ENCODE measurements around the gene DAB2. TPM values are rescaled to one million over a fixed set of nuclear protein-coding genes. Genes with fewer than 3 reads are reported as not detected.
A peak's percentile ranks its signal among the peaks of the same experiment; 100 is the strongest.

Gene DAB2
- total RNA-seq, 1 donor from 2014 or later: not detected

DNA sequence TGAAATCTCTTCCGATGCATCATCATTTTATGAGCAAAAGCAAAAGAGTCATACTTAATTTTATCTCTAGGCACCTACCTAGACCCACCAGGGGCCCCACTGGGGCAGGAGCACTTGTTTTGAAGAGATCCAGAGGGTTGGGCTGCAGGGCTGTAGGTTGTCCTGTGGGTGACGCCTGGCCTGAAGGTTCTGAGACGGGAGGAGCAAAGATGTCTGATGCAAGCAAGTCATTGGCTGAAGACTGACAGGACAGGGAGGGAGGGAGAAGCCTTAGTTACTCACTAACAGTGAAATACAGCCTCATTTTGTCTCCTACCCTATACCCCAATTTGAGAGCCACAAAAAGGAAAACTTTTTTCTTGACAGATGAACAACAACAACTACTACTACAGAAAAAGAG lies 43.4 kb downstream of the DAB2 start:
- Mint-ChIP-seq H3K27me3 (ENCODE audit: insufficient read depth) (peaks cover 7% of the 10 kb centered on the region), H3K36me3 (ENCODE audit: low read depth) (no peaks in the 10 kb centered on the region), H3K4me1 (ENCODE audit: low read depth) (no peaks in the 10 kb centered on the region), H3K9me3 (no peaks in the 10 kb centered on the region), H3K27ac (no peak overlapping the region), H3K4me3 (no peak overlapping the region)
- intact Hi-C loops (cut with micrococcal nuclease): no loop called here
- DNase-seq (ENCODE audit: low spot score): no peak

DNA sequence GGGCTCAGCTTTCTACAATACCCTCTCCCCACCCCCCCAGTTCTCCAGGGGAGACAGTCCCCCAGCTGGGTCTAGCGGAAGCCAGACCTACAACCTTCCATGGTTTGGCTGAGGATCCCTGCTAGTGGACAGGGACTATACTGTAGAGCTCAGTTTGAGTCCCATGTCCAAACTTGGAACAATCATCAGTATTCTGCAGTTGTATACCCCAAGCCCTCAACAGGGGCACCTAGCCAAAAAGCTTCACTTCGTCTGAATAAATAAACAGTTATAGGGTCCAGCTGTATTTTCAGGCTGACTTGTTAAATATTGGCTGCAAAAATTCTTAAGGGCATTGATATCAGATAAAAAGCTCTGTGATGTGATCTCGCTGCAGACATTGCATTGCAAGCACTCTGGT lies 45.1 kb downstream of the DAB2 start:
- H3K4me3 Mint-ChIP-seq: no peak overlapping the region
- H3K36me3 Mint-ChIP-seq (ENCODE audit: low read depth): no peaks in the 10 kb centered on the region
- H3K27ac Mint-ChIP-seq: no peak overlapping the region
- no peak for DNase-seq (ENCODE audit: low spot score)
- intact Hi-C loops (cut with micrococcal nuclease): loop anchor here (10.0 kb wide), 1 partner anchor 235 kb away; no protein-coding TSS in a partner anchor
- H3K9me3 Mint-ChIP-seq: no peaks in the 10 kb centered on the region
- peaks cover 2% of the 10 kb centered on the region for H3K27me3 Mint-ChIP-seq (ENCODE audit: insufficient read depth)
- no peaks in the 10 kb centered on the region for H3K4me1 Mint-ChIP-seq (ENCODE audit: low read depth)

DNA sequence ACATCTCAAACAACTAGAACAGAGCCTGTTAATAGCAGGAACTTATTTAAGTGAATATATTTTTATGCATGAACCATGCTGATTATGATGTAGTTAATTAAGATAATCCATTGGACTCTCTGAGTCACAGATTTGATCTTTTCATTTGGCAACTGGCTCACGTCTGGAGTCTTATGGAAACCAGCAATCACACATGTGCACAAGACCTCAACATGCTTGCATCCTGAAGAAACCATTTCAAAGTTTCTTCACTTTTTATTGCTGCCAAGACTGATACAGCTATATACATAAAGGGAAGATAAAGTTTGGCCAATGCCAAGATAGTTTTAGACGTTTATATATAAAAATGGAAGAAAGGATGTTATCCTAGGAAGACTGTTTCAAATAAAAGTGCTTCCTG lies 47.2 kb downstream of the DAB2 start:
- no peaks in the 10 kb centered on the region for H3K36me3 Mint-ChIP-seq (ENCODE audit: low read depth)
- intact Hi-C loops (cut with micrococcal nuclease): loop anchor here (10.0 kb wide), 1 partner anchor 233 kb away; no protein-coding TSS in a partner anchor
- DNase-seq (ENCODE audit: low spot score): no peak

DNA sequence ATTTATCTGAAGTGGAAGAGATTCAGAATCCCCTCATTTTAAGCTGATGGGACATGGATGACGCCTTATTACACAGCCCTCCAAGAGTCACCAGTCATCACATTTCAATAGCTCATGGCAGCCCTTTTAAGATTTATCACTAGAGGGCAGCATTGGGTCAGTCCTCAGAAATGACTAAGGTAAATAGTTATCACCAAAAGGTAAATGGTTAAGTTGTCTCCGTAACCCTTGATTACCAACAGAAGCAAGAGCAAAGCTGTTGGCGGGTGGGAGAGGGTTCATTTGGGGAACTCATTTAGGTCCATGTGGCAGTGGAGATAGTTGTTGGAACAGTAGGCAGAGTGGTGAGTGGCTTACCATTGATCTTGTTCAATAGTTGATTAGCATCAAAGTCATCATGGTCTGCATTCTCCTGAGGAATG lies 48.5 kb downstream of the DAB2 start:
- no peaks in the 10 kb centered on the region for H3K9me3 Mint-ChIP-seq
- no peak overlapping the region for H3K27ac Mint-ChIP-seq
- intact Hi-C loops (cut with micrococcal nuclease): loop anchor here (1.0 to 10.0 kb wide), 4 partner anchors 158 to 232 kb away; no protein-coding TSS in a partner anchor

More for the DNA sequence above, 47.2 kb downstream of the DAB2 start:
- Mint-ChIP-seq H3K9me3 (no peaks in the 10 kb centered on the region), H3K4me1 (ENCODE audit: low read depth) (no peaks in the 10 kb centered on the region), H3K27ac (no peak overlapping the region), H3K4me3 (no peak overlapping the region), H3K27me3 (ENCODE audit: insufficient read depth) (peaks cover 5% of the 10 kb centered on the region)

DNA sequence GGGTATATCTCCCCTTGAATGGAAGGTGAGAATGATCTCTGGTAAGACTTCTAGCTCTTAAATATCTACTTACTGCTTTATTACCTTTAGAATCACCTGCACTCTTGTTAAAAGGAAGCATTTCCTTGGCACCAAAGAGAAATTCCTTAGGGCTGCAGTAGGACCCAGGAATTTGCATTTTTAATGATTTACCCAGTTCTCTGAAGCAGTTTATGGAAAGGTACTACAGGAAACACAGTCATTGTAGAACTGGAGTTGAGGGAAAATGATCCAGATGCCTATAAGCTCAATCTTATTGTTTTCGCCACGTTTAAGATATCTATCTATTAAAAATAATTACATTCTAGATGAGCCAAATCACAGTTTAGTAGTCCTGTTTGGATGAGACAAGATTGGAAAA lies 51.0 kb downstream of the DAB2 start:
- no peak for DNase-seq (ENCODE audit: low spot score)
- Mint-ChIP-seq H3K27ac (no peak overlapping the region), H3K27me3 (ENCODE audit: insufficient read depth) (peaks cover 13% of the 10 kb centered on the region), H3K4me3 (no peak overlapping the region), H3K9me3 (no peaks in the 10 kb centered on the region), H3K36me3 (ENCODE audit: low read depth) (no peaks in the 10 kb centered on the region), H3K4me1 (ENCODE audit: low read depth) (no peaks in the 10 kb centered on the region)
- intact Hi-C loops (cut with micrococcal nuclease): loop anchor here (10.0 kb wide), 1 partner anchor 229 kb away; no protein-coding TSS in a partner anchor

More for the DNA sequence above, 48.5 kb downstream of the DAB2 start:
- Mint-ChIP-seq H3K4me1 (ENCODE audit: low read depth) (no peaks in the 10 kb centered on the region), H3K36me3 (ENCODE audit: low read depth) (no peaks in the 10 kb centered on the region), H3K4me3 (no peak overlapping the region), H3K27me3 (ENCODE audit: insufficient read depth) (peaks cover 9% of the 10 kb centered on the region)
- DNase-seq (ENCODE audit: low spot score): peak; percentile 17

DNA sequence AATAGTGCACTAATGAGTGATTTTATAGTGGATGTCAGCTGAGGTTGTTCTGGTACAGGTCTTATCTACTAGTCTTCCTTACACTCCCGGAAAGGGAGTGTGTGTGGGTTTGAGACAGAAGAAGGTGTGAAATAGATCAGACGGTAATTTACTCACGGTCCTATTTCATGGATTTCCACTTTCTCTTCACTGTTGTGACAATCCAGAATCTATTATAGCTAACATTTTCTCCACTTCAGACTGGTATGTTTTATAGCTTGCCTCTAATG lies 53.5 kb downstream of the DAB2 start:
- Mint-ChIP-seq H3K9me3 (no peaks in the 10 kb centered on the region), H3K4me1 (ENCODE audit: low read depth) (no peaks in the 10 kb centered on the region), H3K4me3 (no peak overlapping the region), H3K27me3 (ENCODE audit: insufficient read depth) (peaks cover 13% of the 10 kb centered on the region), H3K36me3 (ENCODE audit: low read depth) (no peaks in the 10 kb centered on the region), H3K27ac (no peak overlapping the region)
- DNase-seq (ENCODE audit: low spot score): no peak
- intact Hi-C loops (cut with micrococcal nuclease): loop anchor here (10.0 kb wide), 1 partner anchor 226 kb away; no protein-coding TSS in a partner anchor

DNA sequence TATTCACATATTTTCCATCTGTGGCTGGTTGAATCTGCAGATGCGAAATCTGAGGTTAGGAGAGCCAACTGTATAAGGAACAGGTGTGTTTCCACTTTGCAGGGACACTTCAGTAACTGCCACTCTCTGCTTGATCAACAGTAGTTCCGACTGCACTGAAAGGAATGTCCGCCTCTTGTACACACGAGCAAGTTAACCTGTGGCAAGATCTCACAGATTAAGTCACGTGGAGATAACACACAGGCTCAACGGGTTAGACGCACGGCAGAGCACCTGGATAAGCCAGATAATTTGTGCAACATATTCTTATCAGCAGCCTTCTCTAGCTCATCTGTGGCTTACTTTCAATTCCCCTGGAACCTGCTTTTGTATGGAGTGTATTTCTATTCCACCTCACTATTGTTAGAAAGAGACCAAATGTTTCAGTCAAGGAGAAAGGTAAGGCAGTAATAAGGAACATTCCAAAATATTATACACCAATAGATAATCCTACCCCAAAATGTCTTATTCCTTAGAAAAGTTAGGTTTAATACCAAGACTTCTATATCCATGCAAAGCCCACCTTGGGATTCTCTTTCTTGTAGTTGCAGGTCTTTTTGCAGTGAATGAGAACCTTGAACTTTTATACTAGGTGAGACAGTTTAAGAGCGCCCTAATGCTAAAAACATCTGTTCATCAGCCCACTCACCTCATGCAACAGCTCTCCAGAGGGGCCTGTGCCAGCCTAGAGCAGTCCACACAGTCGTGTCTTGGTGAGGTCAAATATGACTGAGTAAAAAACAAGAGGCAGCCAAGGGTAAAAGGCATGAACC lies 54.0 kb downstream of the DAB2 start:
- intact Hi-C loops (cut with micrococcal nuclease): loop anchor here (10.0 kb wide), 1 partner anchor 226 kb away; no protein-coding TSS in a partner anchor
- no peak overlapping the region for H3K27ac Mint-ChIP-seq
- DNase-seq (ENCODE audit: low spot score): no peak
- H3K4me3 Mint-ChIP-seq: no peak overlapping the region
- H3K36me3 Mint-ChIP-seq (ENCODE audit: low read depth): no peaks in the 10 kb centered on the region
- H3K9me3 Mint-ChIP-seq: no peaks in the 10 kb centered on the region
- no peaks in the 10 kb centered on the region for H3K4me1 Mint-ChIP-seq (ENCODE audit: low read depth)
- H3K27me3 Mint-ChIP-seq (ENCODE audit: insufficient read depth): peaks cover 13% of the 10 kb centered on the region

DNA sequence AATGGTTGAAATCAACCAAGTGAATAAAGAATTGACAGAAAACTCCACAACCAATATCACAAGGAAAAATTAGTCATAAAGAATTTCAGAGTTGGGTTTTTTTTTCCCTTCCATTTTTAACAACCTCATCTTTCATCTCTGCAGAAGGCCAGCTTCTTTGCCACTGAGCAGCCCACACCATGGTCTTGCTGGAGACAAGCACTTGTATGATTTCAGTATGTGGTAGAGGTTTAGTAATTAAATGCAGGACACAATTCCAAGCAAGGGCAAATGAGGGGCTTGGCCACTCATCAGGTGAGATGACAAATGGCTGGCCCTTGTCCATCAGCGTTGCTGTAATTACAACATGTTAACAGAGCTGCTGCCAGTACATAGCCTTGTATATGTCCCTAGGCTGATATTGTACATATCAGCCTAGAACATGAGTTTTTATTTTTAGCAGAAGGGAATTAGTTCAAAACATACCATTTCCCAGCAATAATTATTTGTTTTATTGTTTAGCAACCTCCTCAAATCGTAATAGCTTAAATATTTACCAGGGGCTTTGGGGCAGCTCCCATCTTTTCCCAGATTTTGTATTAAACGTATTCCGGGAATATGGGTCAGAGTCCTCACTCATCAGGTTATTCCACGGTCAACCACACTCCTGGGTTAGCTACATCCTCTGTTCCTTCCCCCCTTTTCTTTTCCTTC lies 55.5 kb downstream of the DAB2 start:
- no peak for DNase-seq (ENCODE audit: low spot score)
- intact Hi-C loops (cut with micrococcal nuclease): no loop called here
- H3K4me1 Mint-ChIP-seq (ENCODE audit: low read depth): no peaks in the 10 kb centered on the region
- H3K36me3 Mint-ChIP-seq (ENCODE audit: low read depth): no peaks in the 10 kb centered on the region
- no peaks in the 10 kb centered on the region for H3K9me3 Mint-ChIP-seq
- peaks cover 13% of the 10 kb centered on the region for H3K27me3 Mint-ChIP-seq (ENCODE audit: insufficient read depth)
- H3K4me3 Mint-ChIP-seq: no peak overlapping the region
- no peak overlapping the region for H3K27ac Mint-ChIP-seq

DNA sequence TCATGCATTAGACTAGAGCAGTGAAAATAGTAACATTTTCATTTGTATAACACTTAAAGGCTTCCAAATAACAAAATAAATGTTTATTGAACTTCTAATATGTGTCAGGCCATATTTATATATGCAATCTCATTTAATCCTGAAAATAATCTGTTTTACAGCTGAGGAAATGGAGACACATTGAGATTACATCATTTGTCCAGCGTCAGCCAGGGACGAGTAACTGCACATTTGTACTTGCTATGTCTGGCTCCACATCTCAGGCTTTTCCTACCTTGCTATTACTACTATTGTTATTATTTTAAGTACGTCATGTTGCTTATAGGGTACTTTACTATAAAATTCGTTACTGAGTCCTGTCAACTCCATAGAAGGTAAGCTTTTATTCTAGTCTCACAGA lies 56.7 kb downstream of the DAB2 start:
- intact Hi-C loops (cut with micrococcal nuclease): no loop called here

DNA sequence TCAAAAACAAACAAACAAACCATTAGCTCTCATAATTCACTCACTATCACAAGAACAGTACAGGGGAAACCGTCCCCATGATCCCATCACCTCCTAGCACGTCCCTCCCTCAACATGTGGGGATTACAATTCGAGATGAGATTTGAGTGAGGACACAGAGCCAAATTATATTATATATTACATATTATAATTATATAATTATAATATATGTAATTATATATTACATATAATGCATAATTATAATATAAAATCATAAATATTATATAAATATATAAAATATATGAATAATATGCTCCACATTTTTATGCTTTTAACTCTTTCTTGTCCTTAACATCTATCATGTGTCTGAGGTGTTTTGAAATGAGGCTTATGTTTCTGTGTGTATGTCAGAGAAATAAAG lies 57.1 kb downstream of the DAB2 start:
- no peak for DNase-seq (ENCODE audit: low spot score)
- intact Hi-C loops (cut with micrococcal nuclease): no loop called here
- H3K9me3 Mint-ChIP-seq: no peaks in the 10 kb centered on the region
- H3K4me3 Mint-ChIP-seq: no peak overlapping the region
- no peak overlapping the region for H3K27ac Mint-ChIP-seq
- no peaks in the 10 kb centered on the region for H3K4me1 Mint-ChIP-seq (ENCODE audit: low read depth)
- no peaks in the 10 kb centered on the region for H3K36me3 Mint-ChIP-seq (ENCODE audit: low read depth)
- H3K27me3 Mint-ChIP-seq (ENCODE audit: insufficient read depth): peaks cover 10% of the 10 kb centered on the region

More for the DNA sequence above, 56.7 kb downstream of the DAB2 start:
- no peak for DNase-seq (ENCODE audit: low spot score)
- Mint-ChIP-seq H3K27me3 (ENCODE audit: insufficient read depth) (peaks cover 13% of the 10 kb centered on the region), H3K36me3 (ENCODE audit: low read depth) (no peaks in the 10 kb centered on the region), H3K9me3 (no peaks in the 10 kb centered on the region), H3K4me1 (ENCODE audit: low read depth) (no peaks in the 10 kb centered on the region), H3K27ac (no peak overlapping the region), H3K4me3 (no peak overlapping the region)

DNA sequence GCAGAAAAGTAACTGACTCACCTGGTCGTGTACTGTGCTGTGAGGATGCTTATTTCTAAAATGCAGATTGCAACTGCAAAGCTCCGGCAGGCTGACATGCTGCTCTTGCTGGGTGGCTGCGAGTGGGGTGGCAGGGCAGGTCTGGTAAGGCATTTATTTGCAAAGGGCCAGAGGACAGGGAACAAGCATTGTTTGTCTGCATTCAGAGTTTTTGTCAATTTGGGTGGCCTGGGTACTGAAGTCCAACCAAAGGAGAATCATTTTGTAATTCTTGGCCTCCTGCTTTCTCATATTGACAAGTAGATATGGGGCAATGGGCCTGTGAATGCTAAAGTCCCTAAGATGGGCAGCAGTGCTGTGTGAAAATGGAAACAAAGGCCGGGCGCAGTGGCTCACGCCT lies 60.4 kb downstream of the DAB2 start, which contains the start of gene C9:
C9 (minus strand) TSS at position 129 of the 400 bp plus-strand sequence; CDS start at position 98, 31 bp downstream.
- Mint-ChIP-seq H3K4me1 (ENCODE audit: low read depth) (no peaks in the 10 kb centered on the region), H3K9me3 (peaks cover 1% of the 10 kb centered on the region), H3K27ac (no peak within 1 kb of the TSS), H3K27me3 (ENCODE audit: insufficient read depth) (peaks cover 2% of the 10 kb centered on the region), H3K4me3 (no peak within 1 kb of the TSS), H3K36me3 (ENCODE audit: low read depth) (no peaks in the 10 kb centered on the region)
- no peak for DNase-seq (ENCODE audit: low spot score)
- intact Hi-C loops (cut with micrococcal nuclease): no loop called here

DNA sequence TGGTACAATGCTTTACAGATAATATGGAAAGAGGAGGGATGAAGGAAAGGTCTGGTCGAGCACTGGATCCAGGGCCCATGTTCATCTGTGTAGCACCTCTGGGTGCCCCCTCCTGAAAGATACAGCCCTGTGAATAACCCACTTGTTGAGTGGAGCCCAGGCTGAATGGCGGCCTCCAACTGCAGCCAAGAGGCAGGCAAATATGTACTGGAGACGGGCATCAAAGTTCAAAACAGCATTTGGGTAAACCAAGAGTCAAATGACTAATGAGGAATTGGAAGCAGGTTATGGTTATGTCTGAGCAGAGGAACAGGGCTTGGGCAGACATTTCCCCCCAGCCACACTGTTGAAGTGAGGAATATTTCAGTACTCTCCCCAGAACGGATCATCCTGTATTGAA lies 61.6 kb downstream of the DAB2 start:
- H3K4me1 Mint-ChIP-seq (ENCODE audit: low read depth): no peaks in the 10 kb centered on the region

DNA sequence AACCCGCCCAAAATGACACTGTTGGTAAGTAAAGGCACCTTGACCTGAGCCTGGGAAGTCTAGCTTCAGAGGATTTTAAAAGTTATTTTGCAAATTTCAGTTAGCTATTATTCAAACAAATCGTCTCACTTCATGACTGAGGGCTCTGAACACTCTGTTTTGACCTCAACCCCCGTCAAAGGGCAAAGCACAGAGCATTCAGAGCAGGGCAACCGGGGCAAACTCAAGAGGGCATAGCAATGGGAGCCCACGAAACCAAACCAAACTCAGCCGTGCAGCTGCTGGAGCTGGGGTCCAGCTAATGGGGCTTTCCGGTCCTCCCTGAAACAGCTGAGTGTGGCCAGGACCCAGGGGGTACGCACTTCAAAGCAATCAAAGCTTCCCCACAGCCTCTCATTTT lies 62.1 kb downstream of the DAB2 start:
- intact Hi-C loops (cut with micrococcal nuclease): no loop called here
- H3K27me3 Mint-ChIP-seq (ENCODE audit: insufficient read depth): no peaks in the 10 kb centered on the region
- no peak overlapping the region for H3K4me3 Mint-ChIP-seq
- peaks cover 9% of the 10 kb centered on the region for H3K9me3 Mint-ChIP-seq
- DNase-seq (ENCODE audit: low spot score): no peak
- no peak overlapping the region for H3K27ac Mint-ChIP-seq
- H3K36me3 Mint-ChIP-seq (ENCODE audit: low read depth): no peaks in the 10 kb centered on the region
- H3K4me1 Mint-ChIP-seq (ENCODE audit: low read depth): no peaks in the 10 kb centered on the region

More for the DNA sequence above, 61.6 kb downstream of the DAB2 start:
- intact Hi-C loops (cut with micrococcal nuclease): no loop called here
- Mint-ChIP-seq H3K4me3 (no peak overlapping the region), H3K36me3 (ENCODE audit: low read depth) (no peaks in the 10 kb centered on the region), H3K9me3 (peaks cover 8% of the 10 kb centered on the region), H3K27ac (no peak overlapping the region), H3K27me3 (ENCODE audit: insufficient read depth) (no peaks in the 10 kb centered on the region)
- no peak for DNase-seq (ENCODE audit: low spot score)

Measured in activated T-helper 1 cell treated with anti-CD3 and anti-CD28 coated beads, Interleukin-12 subunit alpha, Interleukin-12 subunit beta, Interleukin-2, Interleukin-4 antibody, amounts not matched to agents 30 ng/mL and 10 ng/mL and 1 ng/mL, durations not matched to agents 14 hours and 24 hours and 36 hours (primary cell).